Measurements from ENCODE around the gene RNASEL. TPM values are rescaled to one million over a fixed set of nuclear protein-coding genes. Genes with fewer than 3 reads are reported as not detected.

Gene RNASEL
- polyA plus RNA-seq, 1 of the 3 experiments (the other 2 are of a cell fraction): not detected

- no peak overlapping the region for H3K9ac ChIP-seq
- WGBS (ENCODE audit: low lambda C conversion rate): 79% methylated on average over 5 of the region's 5 CpGs
- TF ChIP-seq TCF12 (IDR thresholded peaks at IDR 0.05) (no peak), IRF3 (IDR thresholded peaks at IDR 0.05; ENCODE audit: low read depth, low read length) (no peak)
- no peaks in the 10 kb centered on the region for H3K27me3 ChIP-seq (ENCODE audit: insufficient read depth)
- no peaks in the 10 kb centered on the region for H3K9me3 ChIP-seq
- H3K9me2 ChIP-seq: no peaks in the 10 kb centered on the region
- no peaks in the 10 kb centered on the region for H3K36me3 ChIP-seq (replicated peaks in 1 of 2; ENCODE audit: control insufficient read depth in 1 of 2, insufficient read depth in 2 of 2, low read length in 1 of 2)
- H3K4me2 ChIP-seq: no peak overlapping the region
- ChIA-PET POLR2A (no interaction called here), CTCF (no interaction called here)
- no peak overlapping the region for H3K27ac ChIP-seq (ENCODE audit: low read depth in 2 of 2, low read length in 1 of 2)
- no peak for DNase-seq
- no peak overlapping the region for H3K4me3 ChIP-seq (ENCODE audit: low read depth in 2 of 2, low read length in 1 of 2)
- no peaks in the 10 kb centered on the region for H3F3A ChIP-seq (replicated peaks; ENCODE audit: insufficient read depth)
- H2AFZ ChIP-seq (ENCODE audit: low read depth): no peak overlapping the region
- no peaks in the 10 kb centered on the region for H4K20me1 ChIP-seq (ENCODE audit: insufficient read depth)
- no peaks in the 10 kb centered on the region for H3K79me2 ChIP-seq (ENCODE audit: insufficient read depth)
- no peaks in the 10 kb centered on the region for H3K4me1 ChIP-seq (ENCODE audit: control insufficient read depth in 1 of 2, insufficient read depth in 2 of 2, low read depth in 1 of 2, low read length in 1 of 2)
These were observed 21.4 kb downstream of the RNASEL start for GRCh38 chr1:182567629-182568028.

- no peaks in the 10 kb centered on the region for H3K79me2 ChIP-seq (ENCODE audit: insufficient read depth)
- no peaks in the 10 kb centered on the region for H3K36me3 ChIP-seq (replicated peaks in 1 of 2; ENCODE audit: control insufficient read depth in 1 of 2, insufficient read depth in 2 of 2, low read length in 1 of 2)
- no peaks in the 10 kb centered on the region for H3K9me2 ChIP-seq
- ChIA-PET CTCF (interaction anchor here (1.0 kb wide), 1 partner anchor 484 kb away, joined by 3 read pairs; no protein-coding TSS in a partner anchor), POLR2A (no interaction called here)
- H3K4me2 ChIP-seq: no peak overlapping the region
- TF ChIP-seq FOXJ3 (CRISPR knock-in tag; IDR thresholded peaks at IDR 0.05): no peak
- TF ChIP-seq, protein P1, sequence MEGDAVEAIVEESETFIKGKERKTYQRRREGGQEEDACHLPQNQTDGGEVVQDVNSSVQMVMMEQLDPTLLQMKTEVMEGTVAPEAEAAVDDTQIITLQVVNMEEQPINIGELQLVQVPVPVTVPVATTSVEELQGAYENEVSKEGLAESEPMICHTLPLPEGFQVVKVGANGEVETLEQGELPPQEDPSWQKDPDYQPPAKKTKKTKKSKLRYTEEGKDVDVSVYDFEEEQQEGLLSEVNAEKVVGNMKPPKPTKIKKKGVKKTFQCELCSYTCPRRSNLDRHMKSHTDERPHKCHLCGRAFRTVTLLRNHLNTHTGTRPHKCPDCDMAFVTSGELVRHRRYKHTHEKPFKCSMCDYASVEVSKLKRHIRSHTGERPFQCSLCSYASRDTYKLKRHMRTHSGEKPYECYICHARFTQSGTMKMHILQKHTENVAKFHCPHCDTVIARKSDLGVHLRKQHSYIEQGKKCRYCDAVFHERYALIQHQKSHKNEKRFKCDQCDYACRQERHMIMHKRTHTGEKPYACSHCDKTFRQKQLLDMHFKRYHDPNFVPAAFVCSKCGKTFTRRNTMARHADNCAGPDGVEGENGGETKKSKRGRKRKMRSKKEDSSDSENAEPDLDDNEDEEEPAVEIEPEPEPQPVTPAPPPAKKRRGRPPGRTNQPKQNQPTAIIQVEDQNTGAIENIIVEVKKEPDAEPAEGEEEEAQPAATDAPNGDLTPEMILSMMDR (IDR thresholded peaks at IDR 0.05): no peak
- no peak for TF ChIP-seq FOSL2 (IDR thresholded peaks at IDR 0.05; ENCODE audit: borderline replicate concordance, low read depth)
- TF ChIP-seq NRF1 (IDR thresholded peaks at IDR 0.05; ENCODE audit: low read depth, low read length): no peak
- TF ChIP-seq NFIC (IDR thresholded peaks at IDR 0.05; ENCODE audit: borderline replicate concordance): no peak
- TF ChIP-seq, protein P2, sequence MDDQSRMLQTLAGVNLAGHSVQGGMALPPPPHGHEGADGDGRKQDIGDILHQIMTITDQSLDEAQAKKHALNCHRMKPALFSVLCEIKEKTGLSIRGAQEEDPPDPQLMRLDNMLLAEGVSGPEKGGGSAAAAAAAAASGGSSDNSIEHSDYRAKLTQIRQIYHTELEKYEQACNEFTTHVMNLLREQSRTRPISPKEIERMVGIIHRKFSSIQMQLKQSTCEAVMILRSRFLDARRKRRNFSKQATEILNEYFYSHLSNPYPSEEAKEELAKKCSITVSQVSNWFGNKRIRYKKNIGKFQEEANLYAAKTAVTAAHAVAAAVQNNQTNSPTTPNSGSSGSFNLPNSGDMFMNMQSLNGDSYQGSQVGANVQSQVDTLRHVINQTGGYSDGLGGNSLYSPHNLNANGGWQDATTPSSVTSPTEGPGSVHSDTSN (IDR thresholded peaks at IDR 0.05): no peak
- TF ChIP-seq FOXM1 (IDR thresholded peaks at IDR 0.05; ENCODE audit: low read depth): no peak
- TF ChIP-seq RCOR1 (IDR thresholded peaks at IDR 0.05; ENCODE audit: low read length): no peak
- TF ChIP-seq, protein P3, sequence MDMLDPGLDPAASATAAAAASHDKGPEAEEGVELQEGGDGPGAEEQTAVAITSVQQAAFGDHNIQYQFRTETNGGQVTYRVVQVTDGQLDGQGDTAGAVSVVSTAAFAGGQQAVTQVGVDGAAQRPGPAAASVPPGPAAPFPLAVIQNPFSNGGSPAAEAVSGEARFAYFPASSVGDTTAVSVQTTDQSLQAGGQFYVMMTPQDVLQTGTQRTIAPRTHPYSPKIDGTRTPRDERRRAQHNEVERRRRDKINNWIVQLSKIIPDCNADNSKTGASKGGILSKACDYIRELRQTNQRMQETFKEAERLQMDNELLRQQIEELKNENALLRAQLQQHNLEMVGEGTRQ (IDR thresholded peaks at IDR 0.05; ENCODE audit: borderline replicate concordance, low read depth, low read length): no peak
- no peak for TF ChIP-seq GATA2 (CRISPR knock-in tag; IDR thresholded peaks at IDR 0.05)
- TF ChIP-seq REST (IDR thresholded peaks at IDR 0.05; ENCODE audit: low read depth, low read length): no peak
- TF ChIP-seq RXRA (IDR thresholded peaks at IDR 0.05; ENCODE audit: borderline replicate concordance, low read depth): no peak
- TF ChIP-seq EP300 (IDR thresholded peaks at IDR 0.05; ENCODE audit: borderline replicate concordance in 1 of 2, low read depth in 1 of 2, low read length in 1 of 2): no peak
- no peak for TF ChIP-seq EZH2phosphoT487 (IDR thresholded peaks at IDR 0.05; ENCODE audit: borderline replicate concordance, low read depth)
- no peak for TF ChIP-seq ELF1 (IDR thresholded peaks at IDR 0.05)
- TF ChIP-seq TEAD4 (IDR thresholded peaks at IDR 0.05; ENCODE audit: borderline replicate concordance, insufficient read depth): no peak
- TF ChIP-seq TAF1 (IDR thresholded peaks at IDR 0.05; ENCODE audit: borderline replicate concordance, low read depth, low read length): no peak
- no peak overlapping the region for H2AFZ ChIP-seq (ENCODE audit: low read depth)
- no peaks in the 10 kb centered on the region for H3K9me3 ChIP-seq
- H3K4me1 ChIP-seq (ENCODE audit: control insufficient read depth in 1 of 2, insufficient read depth in 2 of 2, low read depth in 1 of 2, low read length in 1 of 2): no peaks in the 10 kb centered on the region
- H4K20me1 ChIP-seq (ENCODE audit: insufficient read depth): no peaks in the 10 kb centered on the region
- H3K9ac ChIP-seq: no peak overlapping the region
- DNase-seq: no peak
- H3K27ac ChIP-seq (ENCODE audit: low read depth in 2 of 2, low read length in 1 of 2): no peak overlapping the region
- WGBS (ENCODE audit: low lambda C conversion rate): 45% methylated on average over 3 of the region's 3 CpGs
- H3F3A ChIP-seq (replicated peaks; ENCODE audit: insufficient read depth): no peaks in the 10 kb centered on the region
- H3K4me3 ChIP-seq (ENCODE audit: low read depth in 2 of 2, low read length in 1 of 2): no peak overlapping the region
- H3K27me3 ChIP-seq (ENCODE audit: insufficient read depth): no peaks in the 10 kb centered on the region
These were observed 23.5 kb downstream of the RNASEL start for GRCh38 chr1:182565537-182565936.
